HG03103 (cell line): ENCODE data around the gene BRF1.
"Not testable (repeated sequence)": the region's sequence is repeated elsewhere in the genome, so short reads cannot be mapped to it uniquely, and the experiment has no call there.

Source experiments
- ATAC-seq: cut with Tn5 transposase; IDR thresholded peaks from one replicate; pipeline ENCODE4 v1.9.1; 2021; ENCODE audit warnings: low read depth; ENCODE audit not compliant: unreplicated experiment

BRF1 gene

DNA sequence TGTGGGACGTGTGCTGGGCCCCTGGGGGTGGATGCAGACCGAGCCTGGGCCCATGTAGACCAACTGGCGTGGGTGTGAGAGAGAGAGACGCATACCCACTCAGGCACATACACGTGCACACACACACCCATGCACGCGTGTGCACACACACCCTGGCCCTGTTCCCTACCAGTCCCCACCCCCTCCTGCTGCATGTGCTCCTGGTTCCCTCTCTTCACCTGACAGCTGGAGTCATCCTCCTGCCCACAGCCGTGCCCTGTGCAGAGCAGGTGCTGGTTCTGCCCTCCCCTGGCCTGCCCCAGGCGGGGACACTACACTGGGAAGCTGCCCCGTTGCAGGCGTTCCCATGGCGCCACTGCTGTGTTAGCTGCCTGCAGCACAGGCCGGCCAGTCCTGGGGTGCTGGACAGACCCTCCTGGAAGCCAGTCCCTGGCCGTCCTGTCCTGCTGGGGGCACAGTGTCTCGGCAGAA, 32.3 kb upstream of the BRF1 start:
- ATAC-seq: no peak

DNA sequence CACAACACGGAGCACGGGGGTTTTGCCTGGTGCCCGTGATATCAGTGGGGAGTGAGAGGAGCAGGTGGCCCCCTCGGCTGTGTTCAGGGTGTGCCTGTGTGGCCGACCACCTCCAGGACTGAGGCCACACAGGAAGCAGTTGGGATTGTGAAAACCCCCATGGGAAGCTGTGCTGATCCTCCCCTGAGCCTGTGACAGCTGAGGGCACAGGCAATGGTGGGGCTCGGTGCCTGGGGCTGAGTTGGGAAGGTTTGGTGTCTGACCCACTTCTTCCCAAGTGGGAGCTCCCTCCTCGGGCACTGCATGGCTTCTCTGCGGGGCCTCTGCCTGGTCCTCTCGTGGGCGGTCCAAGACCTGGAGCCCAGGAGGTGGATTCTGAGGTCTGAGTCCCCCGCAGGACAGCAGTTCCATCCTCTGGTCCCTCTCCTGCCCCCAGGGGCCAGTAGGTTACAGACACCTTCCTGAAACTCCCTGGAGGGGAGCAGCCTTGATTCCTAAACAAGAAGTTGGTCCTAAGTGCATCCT, 31.6 kb upstream of the BRF1 start:
- ATAC-seq: no peak

DNA sequence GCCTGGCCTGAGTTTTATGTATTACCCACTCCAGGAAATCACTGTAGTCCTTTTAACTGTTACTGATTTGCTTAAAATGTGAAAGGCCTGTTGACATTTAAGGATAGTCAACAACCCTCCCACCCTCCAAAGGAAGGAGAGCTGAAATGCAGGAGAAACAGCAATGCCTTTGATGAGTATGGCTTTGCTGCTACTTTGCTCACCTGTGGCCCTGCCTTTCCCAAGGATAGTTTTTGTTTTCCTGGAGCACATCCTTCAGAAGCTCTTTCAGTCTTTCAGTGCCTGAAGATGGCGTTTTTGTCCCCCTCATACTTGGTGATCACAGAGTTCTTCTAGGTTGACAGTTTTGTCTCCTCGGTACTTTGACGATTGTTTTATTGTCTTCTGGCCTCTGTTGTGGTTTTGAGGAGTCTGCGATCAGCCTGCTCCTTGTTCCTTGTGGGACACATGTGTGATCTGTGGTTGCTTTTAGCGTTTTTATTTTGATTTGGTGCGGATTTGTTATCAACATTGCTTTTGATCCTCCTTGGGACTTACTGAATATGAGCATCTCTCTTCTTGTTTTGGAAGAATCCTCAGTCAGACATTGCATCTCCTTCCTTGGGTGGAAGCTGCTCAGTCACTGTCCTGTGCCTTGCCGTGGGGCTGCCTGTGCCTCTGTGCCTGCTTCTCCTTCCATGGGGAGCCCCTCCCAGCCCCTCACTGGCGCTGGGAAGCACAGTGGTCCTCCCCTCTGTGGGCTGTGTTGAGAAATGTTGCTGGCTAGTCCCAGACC, 31.0 kb upstream of the BRF1 start:
- ATAC-seq: no peak

DNA sequence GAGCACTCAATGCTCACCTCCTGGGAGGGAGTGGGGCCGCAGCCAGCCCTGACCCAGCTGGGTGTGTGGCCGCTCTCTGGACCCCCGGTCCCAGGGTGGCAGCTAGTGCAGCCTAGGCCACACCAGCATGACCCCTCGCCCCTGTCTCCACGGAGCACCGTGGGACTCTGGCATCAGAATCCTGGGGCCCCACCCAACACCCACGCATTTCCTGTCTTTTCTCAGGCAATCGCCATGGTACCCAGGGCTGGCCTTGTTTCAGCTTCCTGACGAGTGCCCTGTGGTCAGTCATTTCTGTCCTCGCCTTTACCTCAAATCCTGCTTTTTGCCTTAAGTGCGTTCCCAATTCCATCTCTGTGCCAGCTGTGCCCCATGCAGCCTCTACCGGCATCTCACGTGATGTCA, 29.7 kb upstream of the BRF1 start:
- no peak for ATAC-seq

DNA sequence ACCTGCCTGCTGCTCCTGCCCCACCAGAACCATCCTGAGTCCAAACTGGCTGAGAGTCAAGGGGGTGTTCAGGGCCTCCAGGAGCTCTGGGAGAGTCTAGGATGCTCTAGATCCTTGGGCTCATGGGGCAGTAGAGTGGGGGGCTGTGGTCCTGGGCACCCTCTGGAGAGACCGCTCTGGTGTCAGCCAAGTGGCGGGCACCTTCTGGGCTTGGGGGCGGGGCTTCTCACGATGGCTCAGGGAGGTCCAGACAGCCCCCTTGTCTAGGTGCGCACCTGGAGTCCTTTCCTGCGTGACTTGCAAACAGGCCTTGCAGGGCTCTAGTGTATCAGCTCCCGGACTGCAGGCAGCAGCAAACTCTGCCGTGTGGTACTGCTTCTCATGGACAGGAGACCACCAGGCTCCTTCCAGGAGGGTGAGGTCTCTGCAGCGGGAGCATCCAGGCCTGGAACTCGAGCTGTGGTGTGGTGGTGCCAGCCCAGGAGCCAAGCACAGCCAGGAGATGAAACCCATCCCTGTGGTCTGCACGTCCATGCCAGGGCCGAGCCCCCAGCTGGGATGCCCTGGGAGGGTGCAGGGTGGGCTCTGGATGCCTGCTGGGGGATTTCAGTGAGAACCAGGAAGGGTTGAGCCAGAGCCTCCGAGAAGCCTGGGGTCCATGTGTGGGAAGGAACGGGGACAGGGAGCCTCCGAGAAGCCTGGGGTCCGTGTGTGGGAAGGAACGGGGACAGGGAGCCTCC, 28.8 kb upstream of the BRF1 start:
- ATAC-seq: no peak

DNA sequence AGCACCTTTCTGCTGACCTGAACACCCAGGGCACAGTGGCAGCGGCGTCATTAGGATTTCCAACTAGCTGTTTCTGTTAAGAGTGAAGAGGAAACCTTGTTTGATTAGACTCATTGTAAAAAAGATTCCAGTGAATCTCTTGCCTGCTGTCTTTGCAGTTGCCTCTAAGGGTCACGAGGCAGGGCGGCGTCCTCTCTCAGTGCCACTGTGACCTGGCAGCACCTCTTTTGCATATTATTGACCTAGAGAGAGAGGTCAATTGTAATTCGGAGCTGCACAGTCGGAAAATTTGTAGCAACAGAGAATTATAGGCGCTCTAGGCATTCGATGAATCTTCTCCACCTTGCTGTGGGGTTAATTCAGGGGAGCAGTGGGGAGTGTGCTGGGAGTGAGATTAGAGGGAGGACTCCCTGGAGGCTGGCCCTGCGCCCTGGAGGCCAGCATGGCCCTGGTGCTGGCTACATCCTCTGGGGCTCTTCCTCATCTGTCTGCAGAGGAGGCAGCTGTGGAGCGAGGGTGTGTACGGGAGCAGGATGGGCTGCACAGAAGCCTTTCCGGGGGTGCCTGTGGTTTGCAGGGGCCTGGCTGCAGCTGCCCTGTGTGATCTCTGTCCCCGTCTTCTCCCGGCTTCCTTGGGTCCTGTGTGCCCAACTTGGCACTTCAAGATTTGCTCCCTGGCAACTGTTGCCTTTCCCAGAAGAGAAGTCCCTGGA, 28.0 kb upstream of the BRF1 start:
- no peak for ATAC-seq

DNA sequence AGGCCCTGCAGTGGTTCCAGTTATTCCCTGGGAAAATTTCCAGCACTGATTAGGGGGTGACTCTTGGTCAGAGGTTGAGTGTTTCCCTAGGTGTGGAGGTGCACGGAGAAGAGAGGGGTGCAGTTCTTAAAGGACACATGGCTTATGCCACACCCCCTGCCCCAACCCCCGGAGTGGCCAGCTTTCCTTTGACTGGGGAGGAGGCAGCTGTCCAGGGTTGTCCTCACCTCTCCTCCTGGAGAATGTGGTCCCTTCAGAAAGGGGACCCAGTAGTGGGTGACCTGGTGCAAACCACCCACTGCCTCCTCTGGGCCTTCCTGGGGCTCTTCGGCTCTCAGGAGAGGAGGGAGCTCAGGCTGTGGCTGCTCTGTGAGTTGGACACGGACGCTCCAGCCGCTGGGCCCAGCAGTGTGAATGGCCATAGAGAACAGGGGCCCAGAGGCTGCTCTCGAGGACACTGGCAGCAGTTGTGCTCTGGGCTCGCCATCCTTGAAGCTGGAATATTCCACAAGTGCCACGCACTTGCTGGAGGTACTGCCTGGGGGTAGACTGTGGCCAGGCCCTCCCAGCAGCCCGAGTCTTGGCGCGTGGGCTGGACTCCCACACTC, 27.4 kb upstream of the BRF1 start:
- ATAC-seq: no peak

DNA sequence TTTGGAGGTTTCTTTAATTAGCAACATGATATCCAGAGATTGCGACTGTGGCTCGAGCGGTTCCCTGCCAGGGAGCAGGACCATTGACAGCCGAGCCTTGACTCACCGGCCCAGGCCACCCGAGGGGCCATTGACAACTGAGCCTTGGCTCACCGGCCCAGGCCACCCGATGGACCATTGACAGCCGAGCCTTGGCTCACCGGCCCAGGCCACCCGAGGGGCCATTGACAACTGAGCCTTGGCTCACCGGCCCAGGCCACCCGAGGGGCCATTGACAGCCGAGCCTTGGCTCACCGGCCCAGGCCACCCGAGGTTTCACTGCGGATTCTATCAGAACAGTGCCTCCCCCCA, 26.9 kb upstream of the BRF1 start:
- ATAC-seq: not testable (repeated sequence)

DNA sequence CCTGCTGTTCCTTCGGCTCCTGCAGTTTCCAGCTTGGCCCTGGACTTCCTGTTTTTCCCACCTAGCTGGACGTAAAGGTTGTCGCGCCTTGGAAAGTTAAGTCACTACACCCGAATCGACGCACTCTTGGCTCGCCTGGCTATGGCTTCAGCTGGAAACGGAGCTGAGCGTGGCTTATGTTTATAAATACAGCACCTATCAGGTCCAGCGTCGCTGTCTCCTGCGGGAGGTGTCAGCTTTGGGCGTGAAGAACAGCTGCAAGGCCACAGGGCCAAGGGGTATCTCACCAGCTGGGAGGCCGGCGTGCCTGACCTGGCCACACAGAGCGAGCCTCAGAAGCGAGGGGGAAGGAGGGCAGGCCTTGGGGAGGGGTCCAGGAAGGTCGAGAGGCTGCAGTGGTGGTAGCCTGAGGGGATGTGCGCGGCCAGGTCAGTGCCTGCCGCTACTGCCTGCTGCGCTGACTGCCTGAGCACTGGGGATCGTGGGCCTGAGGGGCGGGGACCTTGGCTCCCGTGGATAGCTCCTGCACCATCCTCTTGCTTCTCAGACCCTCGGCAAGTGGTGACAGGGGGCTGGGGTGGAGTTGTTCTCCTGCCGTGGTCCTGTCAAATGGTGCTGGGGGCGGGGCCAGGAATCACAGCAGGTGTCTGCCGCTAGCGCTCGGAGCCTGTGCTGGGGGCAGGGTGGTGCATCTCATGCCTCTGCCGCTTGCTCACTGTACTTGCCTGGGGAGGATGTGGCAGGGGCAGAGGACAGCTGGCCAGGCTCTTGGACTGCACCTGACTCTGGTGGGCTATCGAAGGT, 26.3 kb upstream of the BRF1 start:
- ATAC-seq: no peak

DNA sequence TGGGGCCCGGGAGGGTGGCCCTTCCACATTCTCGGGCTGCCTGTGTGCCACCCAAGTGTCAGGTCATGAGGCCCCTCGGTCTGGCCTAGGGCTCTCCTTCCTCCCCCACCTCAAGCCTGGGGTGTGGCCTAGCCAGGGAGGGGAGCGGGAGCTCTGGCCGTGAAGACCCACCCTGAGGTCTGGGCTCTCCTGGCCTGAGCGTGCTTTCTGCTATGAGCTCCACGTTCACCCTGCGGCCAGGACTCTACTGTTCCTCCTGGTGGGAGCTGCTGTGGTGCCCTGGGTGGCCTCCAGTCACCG, 25.7 kb upstream of the BRF1 start:
- no peak for ATAC-seq

DNA sequence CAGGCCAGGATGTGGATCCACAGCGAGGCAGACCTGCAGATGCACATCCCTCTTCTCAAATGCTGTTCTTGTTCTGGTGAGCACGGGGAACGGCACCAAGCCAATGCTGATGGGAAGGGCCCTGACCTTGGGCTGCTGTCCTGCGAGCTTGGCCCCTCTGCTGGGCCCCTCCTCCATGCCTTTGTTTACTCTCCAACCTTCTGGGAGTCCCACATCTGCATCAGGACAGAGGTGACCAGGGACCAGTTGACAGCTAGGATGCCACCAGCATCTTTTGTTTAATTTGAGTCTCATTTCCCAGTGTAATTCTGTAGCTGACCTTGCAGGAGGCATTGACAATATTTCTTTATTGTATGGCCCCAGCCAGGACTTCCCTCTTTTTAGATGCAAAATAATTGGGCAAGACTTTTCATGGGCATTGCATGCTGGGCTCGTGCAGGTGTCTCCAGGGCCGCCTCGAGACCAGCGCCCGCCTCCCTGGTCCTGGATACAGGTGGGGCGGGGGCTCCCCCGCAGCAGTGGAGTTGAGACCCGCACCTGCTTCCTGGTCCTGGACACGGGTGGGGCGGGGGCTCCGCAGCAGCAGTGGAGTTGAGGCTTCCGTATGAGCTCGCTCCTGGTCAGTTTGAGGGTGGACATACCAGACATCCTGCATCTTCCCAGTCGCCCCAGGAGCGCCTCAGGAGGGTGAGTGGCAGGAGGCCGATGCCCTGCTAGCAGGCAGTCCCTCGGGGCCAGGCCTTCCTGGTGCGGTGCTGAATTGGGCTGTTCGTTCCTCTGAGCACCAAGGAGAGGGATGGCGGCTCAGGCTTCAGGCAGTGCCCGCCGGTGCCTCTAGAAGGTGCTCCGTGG, 25.1 kb upstream of the BRF1 start:
- ATAC-seq: no peak

DNA sequence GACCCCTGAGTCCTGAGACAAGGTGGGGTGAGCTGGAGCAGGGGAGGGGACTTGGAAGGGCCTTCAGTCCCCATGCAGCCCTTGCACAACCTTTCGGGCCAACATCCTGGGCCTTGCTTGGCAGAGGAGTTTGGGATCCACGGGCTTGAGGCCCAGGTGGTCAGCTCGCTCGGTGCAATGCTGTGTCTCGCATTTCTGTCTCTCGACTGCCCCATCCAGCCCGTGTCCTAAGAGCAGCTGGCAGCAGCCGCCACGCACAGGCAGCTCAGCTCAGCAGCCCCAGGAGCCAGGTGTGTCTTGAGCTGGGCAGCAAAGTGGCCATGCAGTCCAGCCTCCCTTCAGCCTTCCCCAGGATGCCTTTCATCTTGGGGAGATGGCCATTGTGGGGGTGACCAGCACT, 24.5 kb upstream of the BRF1 start:
- ATAC-seq: no peak

DNA sequence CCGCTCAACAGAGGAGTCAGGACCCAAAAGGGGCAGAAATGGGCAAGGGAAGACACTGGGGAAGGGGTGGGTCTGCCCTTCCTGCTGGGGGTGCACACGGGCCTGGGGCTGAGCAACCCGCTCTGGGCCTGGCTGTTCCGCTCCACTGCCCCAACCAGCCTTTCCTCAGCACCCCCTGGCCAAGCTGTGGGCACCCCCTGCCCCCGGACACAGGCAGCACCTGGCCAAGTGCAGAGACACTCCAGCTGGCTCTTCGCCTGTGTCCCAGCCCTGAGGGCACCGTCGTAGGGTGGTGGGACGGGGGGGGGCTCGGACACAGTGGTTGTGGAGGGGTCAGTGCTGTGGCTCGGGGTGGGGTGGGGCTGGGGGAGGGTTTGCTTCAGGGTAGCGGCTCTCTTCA, 24.1 kb upstream of the BRF1 start:
- ATAC-seq: no peak

DNA sequence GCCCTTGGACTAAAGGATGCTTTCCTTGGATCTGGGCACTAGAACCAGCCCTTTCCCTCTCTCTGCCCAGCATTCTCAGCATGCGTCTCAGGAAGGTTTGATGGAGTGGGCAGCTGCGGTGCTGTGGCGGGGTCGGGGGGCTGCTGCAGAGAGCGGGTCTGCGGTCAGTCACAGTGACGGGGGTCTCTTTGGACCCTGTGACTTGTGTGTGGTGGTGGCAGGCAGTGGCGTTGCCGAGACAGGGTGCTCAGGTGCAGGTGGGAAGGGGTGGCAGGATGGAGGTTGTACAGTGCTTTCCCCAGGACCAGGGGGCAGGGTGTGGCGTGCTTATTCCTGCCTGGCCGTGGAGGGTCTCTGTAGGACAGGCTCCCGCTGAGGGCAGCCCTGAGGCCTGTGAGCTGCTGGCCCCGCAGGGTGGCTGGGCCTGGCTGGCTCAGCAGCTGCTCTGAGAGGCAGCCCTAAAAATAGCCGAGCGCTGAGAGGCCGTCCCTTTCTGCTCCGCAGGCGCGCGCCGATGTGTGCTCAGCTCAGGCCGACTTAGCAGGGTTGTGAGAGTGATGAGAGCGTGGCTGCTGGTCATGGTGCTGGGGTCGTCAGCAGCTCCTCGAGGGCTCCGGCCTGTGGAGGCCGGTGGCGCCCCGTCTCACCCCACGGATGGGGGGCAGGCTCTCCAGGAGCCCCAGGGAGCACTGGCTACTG, 23.4 kb upstream of the BRF1 start:
- ATAC-seq: no peak

DNA sequence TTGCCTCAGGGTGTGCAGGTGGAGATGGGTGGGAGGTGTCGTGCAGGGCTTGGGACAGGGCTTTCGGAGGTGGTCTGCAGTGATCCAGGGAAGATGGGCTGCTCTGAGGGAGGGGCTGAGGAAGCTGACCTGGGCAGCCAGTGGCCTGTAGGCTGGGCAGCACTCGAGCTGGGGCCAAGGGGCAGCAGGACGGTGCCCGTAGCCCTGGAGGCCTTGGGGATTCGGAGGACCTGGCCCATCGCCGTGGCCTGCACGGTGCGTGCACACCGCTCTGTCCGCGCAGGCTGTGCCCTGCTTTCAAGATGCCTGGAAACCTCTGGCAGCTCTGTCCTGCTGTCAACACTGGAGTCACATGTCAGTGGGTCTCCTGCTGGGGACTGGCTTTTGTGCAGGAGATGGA, 22.9 kb upstream of the BRF1 start:
- no peak for ATAC-seq

DNA sequence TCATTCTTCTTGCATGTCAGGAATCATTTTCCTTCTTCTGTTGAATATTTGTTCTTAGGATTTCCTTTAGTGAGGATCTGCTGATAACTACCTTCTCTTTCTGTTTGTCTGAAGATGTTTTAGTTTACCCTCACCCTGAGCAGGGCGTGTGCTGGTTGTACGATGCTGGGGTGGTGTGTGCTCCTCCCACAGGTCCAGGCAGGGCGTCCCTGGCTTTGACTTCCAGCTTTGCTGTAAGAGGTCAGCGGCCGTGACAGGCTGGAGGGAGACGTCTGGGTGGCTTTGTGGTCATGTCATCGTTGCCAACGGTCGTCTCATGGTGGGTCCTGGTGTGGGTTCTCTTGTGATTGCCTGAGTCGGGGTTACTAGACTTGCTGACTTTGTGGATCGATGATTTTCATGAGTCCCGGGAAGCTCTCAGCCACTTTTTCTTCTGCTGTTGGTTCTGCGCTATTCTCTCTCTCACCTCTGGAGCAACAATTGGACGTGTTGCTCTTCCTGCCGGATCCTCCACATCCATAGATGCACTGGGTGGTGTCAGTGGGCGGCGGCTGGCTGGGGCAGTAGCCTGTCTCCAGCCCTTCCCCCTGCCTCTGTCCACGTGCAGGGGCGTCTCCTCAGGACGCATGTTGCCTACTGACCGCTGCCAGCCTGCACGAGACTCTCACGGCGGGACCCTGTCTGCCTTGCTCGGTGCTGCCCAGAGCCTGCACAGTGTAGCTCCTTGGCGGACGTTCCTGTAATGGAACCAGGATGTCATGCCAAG, 22.2 kb upstream of the BRF1 start:
- no peak for ATAC-seq

DNA sequence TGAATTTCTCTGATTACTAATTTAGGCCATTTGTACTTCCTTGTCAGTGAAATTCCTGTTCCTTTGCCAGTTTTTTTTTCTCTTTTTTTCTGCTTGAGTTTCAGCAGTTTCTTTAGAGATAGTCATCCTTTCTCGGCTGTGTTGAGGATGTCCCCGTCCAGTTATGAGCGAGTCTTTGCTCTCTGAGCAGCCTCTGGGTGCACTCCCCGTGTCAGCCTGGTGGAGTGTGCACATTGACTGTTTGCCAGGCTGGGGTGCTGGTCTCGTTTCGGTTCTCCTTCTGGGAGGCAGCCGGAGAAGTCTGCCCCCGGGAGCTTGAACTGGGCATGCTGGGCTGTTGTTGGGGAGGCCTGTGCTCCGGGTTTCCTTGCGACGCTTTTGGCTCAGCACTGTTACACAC, 16.7 kb upstream of the BRF1 start:
- ATAC-seq: no peak

DNA sequence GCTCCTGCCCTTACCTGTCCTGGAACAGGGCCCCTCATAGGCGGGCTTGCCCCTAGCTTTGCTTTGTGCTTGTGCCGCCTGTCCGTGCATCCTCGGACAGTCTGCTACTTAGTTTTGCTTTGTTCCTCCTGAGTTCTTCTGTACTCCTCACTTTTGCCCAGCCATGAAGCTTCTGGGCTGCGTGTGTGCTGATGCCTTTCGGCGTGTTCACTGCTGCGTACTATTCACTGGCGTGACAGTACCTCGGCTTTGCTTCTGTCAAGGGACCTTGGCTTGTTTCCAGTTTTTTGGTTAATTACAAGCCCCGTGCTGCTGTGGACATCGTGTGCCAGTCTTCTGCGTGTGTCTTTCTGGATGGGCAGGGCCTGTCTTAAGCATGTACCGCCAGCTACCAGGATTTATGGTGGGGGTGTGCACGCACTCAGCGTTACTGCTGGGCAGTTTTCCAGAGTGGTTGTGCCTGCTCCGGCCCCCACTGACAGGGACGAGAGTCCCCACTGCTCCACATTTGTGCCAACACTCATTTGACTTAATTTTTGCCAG, 16.2 kb upstream of the BRF1 start:
- ATAC-seq: no peak
